GM13976 (cell line): Measurements from ENCODE around the gene MSANTD3.
"Not testable (repeated sequence)": the region's sequence is repeated elsewhere in the genome, so short reads cannot be mapped to it uniquely, and the experiment has no call there.

Source experiments
- DNase-seq: peaks from one replicate; pipeline ENCODE4 v3.0.0; 2012; ENCODE audit warnings: low spot score
- CTCF ChIP-seq: IDR thresholded peaks from 2 replicates; pipeline ENCODE4 v1.5.1; 2012; ENCODE audit warnings: borderline replicate concordance, mild to moderate bottlenecking; ENCODE audit not compliant: insufficient read depth; ENCODE audit errors: extremely low read depth, missing control alignments, control extremely low read depth
- in situ Hi-C: fragments of 300-500 bp; cut with MboI; formaldehyde crosslinking; loops from one replicate; pipeline ENCODE4 v1.12.0; 2022; ENCODE audit warnings: low sequenced_read_pairs, mixed read lengths, inconsistent platforms; ENCODE audit not compliant: unreplicated experiment

Gene MSANTD3

GRCh38 chr9:100430286-100430940, 3.5 kb downstream of the MSANTD3 start:
- in situ Hi-C loops, result no loop called here
- no peak for DNase-seq

GRCh38 chr9:100431886-100432285, 4.9 kb downstream of the MSANTD3 start:
- no peak for TF ChIP-seq CTCF
- DNase-seq, result no peak
- in situ Hi-C loops, result no loop called here

More at GRCh38 chr9:100430286-100430940, 3.5 kb downstream of the MSANTD3 start:
- no peak for TF ChIP-seq CTCF

- no peak for DNase-seq
- no peak for TF ChIP-seq CTCF
Measured at GRCh38 chr9:100432736-100433135, 5.8 kb downstream of the MSANTD3 start.

GRCh38 chr9:100436571-100436970, 9.6 kb downstream of the MSANTD3 start:
- in situ Hi-C loops, result no loop called here
- no peak for DNase-seq
- no peak for TF ChIP-seq CTCF

More at GRCh38 chr9:100432736-100433135, 5.8 kb downstream of the MSANTD3 start:
- in situ Hi-C loops, result no loop called here

- in situ Hi-C loops, result no loop called here
- TF ChIP-seq CTCF, result peak; percentile 88
- DNase-seq, result peak; percentile 62
Measured at GRCh38 chr9:100437860-100438805, 11.2 kb downstream of the MSANTD3 start.

- in situ Hi-C loops, result no loop called here
- DNase-seq, result no peak
- TF ChIP-seq CTCF, result no peak
Measured at GRCh38 chr9:100440071-100440470, 13.1 kb downstream of the MSANTD3 start.

- in situ Hi-C loops, result not testable (repeated sequence)
Measured at GRCh38 chr9:100440487-100440886, 13.5 kb downstream of the MSANTD3 start.

More at GRCh38 chr9:100440487-100440886, 13.5 kb downstream of the MSANTD3 start:
- not testable (repeated sequence) for DNase-seq
